Stimulated activated naive CD4-positive, alpha-beta T cell (primary cell): Measurements from ENCODE around the gene IL21.
"Not testable (repeated sequence)": the region's sequence is repeated elsewhere in the genome, so short reads cannot be mapped to it uniquely, and the experiment has no call there.

Source experiments
- DNase-seq, 6 experiments: peaks; one replicate each; lab custom pipeline; 2025; lab: John Stamatoyannopoulos, UW

IL21 gene

DNA sequence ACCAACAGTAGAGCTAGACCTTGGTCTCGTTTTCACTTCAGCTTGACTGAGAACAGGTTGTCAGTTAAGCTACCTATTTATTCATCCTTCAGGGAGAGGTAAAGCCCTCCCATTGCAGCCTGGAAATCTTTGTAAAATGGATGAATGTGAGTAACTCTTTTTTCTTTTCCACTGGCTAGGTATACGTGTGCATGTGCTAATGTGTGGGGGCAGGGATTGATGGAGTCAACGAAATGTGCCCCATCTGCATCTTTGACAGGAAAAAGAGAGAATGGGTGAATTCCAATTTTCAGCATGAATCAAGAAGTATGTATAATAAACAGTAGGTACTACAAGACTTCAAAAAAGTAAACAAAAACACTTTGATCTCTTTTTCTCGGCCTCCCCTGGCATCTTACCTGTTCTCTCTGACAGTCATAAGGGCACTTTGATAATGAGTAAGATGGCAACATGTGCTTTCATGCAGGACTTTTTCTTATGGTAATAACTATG is at the start of gene IL21:
Gene IL21 (minus strand): TSS at position 51 of the 492 bp plus-strand sequence. CDS start 55 bp downstream, outside the sequence.
- no peak for DNase-seq

DNA sequence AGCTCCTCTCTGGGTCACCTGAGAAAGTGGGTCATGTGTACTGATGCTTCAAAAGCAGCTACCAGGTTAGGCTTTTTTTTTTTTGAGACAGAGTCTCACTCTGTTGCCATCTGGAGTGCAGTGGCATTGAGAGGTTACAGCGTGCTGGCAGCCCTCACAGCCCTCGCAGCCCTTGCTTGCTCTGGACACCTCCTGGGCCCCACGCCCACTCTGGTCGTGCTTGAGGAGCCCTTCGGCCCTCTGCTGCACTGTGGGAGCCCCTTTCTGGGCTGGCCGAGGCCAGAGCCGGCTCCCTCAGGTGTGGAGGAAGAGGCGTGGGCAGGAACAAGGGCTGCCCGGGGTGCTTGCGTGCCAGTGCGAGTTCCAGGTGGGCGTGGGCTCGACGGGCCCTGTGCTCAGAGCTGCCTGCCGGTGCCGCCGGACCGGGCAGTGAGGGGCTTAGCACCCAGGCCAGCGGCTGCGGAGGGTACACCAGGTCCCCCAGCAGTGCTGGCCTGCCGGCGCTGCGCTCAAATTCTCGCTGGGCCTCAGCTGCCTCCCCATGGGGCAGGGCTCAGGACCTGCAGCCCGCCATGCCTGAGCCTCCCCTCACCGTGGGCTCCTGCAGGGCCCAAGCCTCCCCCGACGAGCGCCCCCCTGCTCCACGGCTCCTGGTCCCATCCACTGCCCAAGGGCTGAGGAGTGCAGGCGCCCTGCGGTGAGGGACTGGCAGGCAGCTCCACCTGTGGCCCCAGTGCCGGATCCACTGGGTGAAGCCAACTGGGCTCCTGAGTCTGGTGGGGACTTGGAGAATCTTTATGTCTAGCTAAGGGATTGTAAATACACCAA is 49.3 kb upstream of the IL21 start:
- DNase-seq = no peak

DNA sequence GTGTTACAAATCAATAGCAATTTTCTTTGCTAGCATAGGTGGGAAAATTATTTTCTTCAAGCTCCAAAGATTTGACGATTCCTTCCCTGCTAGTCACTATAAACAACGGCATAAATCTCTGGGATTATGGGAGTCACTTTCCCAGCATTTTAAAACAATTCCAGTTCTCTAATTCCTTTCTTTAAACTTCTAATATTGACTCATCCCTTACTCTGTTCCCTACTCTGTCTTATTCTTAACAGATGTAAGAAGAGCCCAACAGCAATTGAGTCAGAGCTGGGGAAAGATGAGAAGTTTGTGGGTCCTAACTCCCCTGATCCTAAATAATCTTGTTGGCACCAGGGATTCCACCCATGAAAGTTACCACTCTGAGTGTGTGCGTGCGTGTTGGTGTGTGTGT is 47.4 kb upstream of the IL21 start:
- no peak for DNase-seq

DNA sequence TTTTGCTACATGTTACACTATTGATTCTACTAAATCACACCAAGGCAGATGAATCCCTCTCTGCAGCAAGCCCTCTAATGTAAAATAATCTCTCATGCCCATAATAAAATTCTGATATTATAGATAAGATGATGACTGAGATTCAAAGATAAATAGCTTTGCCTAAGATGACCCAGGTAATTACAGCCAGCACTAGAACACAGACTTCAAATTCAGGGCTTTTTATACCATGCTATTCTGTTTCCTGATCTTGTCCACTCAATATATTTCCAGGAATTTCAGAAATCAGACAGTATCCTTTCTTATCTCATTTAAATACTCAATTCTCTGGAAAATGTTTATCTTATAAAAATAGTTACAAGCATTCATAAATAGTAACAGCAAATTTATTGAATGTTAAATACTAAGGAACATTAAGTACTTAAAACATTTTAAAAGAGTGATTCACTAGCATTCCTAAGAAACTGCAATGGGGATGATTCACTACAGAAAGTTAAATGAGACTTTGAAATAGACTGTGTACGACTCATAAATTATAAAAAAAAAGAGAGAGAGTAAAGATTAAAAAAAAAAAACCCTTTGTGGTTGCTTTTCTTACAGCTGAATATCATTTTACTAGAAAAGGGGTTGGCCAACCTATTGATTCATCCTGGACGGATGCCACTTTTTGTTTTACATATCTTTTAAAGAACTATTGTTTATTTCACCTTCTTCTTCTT is 45.8 kb upstream of the IL21 start:
- no peak for DNase-seq

DNA sequence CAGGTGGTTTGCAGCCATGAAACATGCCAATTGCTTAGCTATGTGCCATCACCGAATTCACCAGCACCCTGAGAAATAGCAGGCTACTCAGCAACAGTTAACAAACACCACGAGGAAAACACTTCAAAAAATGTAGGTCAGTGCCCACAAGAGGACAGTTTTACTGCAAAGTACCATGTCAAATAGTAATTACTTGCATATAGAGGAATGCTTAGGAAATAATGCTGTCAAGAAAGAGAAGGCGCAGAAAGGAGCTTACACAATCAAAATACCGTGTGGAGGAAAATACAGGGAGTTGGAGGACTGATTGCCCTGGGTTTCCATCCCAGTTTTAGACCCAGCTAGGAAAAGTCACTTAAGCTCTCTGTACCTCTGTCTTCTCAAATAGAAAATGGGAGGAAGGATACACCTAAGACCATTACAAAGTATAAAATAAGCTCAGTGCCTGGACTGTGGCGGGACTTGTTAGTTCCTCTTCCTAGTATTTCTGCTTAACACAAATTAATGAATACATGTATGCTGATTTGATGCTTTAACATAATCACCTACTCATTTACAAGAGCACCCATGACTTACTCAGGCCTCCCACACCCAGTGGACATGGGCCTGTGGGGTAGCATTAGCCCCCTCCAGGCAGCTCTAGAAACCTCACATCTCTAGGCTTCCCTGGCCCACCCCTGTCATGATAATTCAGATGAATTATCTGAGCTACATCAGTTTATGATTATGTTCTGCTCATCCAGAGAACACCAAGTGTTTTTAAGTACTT is 44.5 kb upstream of the IL21 start:
- no peak for DNase-seq

DNA sequence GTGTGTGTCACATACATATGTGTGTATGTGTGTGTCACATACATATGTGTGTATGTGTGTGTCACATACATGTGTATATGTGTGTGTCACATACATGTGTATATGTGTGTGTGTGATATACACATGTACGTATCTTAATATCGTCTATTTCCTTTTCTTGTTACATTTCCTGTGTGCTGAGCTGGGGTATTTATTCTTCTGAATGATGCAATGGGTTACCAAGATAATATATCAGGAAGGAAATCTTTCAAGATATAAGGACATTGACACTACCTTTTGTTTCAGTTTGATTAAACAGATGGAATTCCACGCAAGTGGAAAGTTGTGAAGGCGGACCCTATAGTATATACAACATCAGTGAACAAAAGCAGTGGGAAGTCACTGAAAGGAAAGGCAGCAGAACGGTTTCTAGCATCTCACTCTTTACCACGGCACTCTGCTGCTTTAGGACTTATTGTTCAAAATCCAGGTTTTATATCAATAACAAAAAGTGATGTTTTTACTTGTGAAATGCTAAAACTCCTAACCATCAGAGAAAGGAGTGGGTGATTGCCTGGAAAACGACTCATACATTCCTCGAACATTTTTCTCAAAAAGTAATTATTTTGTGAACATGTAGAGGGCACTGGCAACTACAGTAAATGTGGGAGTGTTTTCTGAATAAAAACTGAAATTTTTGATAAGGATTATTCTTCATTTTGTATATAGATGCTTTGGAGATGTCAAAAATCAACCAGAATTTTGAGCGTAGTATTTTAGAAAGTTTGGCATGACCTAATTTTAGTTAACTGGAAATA is 43.1 kb upstream of the IL21 start:
- DNase-seq = no peak

DNA sequence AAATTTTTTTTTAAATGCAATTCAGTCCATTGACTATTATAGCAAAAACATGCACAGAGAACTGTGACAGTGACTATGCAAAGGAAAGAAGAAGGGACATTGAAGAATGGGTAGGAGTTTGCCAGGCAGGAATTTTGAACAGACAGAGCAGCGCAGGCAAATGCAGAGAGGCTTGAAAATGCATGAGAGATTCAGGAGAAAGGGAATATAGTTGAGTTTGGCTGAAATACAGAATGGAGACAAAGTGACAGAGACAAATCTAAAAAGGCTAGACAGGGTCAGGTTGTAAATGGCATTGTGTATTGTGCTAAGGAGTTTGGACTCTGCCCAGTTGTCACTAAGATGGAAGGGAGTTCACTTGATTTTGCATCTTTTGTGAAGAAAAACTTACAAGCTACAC is 42.4 kb upstream of the IL21 start:
- DNase-seq = no peak

DNA sequence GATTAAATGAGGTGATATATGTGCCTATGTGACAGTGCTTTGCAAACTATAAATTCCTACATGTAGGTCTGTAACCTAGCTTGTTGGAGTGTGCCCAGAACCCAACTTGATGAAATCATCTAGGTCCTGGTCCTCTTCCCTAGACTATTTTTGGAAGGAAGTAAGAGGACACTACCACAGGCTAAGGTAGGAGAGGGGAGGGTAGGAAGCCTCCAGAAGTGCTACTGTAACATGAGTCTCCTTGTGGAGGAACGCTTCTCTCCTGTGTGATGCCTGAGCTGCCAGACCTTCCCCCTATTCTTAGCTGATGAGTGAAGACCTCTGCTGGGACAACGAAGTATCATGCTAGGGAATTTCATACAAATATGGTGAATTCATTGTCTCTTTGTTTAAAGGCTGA is 41.8 kb upstream of the IL21 start:
- DNase-seq = no peak

DNA sequence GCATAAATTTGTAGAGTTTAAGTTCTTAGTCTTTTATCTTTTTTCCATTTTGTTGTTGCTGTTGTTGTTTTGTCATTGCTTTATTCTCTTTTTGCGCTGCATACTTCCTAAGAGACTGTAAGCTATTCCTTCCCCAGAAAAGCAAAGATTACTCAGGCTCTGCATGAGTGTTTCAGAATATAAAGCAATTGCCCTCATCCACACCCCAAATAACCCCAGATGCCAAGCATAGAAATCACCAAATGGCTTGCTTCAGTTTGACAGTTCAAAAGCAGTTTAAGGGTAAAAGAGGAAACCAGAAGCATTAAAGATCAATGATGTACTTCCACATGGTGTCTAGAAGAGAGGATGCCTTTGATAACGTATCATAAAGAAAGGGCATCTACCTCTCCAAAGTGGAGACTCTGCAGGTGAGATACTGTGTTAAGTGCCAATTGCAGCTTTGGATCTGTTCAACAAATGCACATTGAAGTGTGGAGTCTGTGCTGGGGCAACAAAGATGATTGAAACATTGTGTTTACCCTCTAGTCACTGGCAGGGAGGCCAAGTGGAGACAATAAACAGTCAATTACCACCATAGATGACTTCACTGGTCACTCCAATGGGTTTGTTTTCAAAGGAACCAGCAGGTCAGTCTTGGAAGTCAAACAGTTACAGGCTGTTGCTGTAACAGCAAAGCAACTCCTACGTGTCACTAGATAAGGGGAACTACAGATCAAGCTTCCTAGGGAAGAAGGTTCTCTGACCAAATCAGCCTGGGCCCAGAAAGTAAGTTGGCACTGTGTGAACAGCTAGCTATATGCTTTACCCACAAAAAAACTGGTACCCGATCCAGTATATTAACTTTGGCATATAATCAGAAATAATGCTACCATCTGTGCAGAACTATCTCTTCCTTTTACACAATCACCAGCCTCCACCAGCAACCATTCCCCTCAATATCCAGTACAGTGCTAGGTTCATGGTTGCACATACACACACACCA is 40.6 kb upstream of the IL21 start:
- DNase-seq = peak in 1 of 6 experiments; percentile 11

DNA sequence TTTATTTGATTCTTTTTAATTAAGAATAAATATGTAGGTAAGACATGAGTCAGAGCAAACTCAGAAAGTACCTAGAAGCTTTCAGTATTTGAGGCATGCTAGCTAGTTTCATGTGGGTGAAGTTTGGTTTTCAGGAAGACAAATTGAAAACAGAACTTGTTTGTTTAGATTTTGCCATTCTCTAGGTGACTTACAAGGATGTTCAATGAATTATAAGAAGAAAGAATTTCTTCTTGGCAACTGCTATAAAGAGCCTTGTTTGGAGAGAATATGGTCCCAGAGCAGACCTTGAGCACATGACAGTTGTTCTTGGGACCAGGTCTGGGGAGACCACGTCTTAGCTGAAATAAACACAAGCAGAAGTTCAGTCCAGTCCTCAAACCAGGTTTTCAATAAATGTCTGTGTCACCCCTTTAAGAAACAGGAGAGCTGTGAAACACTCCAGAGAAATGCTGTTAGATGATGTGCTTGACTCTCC is 38.0 kb upstream of the IL21 start:
- DNase-seq = no peak

DNA sequence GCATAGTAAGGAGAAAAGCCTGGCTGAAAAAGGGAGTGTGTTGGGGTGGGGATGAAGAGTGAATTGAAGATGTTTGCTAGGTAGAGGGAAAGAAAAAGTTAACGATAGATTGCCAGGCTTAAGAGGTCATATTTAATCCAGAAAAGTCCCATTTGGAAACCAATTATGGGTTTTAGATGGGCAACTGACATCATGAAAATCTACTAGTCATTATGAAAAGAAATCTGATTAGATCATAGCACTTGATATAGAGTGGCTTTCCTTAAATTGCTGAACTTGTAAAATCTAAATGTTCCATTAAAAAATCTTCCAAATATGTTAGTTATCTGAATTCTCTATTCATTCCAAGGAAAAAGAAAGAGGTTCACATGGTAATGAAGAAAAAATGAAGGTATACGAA is 37.5 kb upstream of the IL21 start:
- DNase-seq = no peak

DNA sequence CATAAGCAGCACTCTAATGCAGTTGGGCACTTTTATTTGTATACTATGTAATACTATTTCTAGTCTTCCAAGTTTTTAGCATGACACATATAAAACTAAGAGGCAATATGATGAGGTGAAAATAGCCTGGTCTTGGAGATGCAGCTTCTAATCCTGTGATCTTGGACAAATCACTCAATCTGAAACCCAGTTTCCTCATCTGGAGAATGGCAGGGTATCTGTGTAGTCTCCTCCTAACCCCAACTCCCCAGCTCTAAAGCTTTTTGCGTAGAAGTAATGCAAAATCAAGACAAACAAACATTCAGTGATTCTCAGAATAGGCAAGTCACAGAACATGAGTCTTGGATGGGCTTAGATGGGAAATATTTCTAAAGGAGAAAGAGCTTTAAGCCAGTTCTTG is 36.7 kb upstream of the IL21 start:
- DNase-seq = no peak

DNA sequence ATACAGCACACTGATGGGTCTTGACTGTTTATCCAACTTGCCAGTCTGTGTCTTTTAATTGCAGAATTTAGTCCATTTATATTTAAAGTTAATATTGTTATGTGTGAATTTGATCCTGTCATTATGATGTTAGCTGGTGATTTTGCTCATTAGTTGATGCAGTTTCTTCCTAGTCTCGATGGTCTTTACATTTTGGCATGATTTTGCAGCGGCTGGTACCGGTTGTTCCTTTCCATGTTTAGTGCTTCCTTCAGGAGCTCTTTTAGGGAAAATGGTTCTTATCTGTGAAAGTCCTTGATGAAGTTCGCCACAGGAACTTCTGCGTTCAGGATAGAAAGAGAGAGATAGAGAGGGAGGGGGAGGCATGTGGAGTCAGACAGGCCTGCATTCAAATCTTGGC is 35.7 kb upstream of the IL21 start:
- DNase-seq = not testable (repeated sequence)

DNA sequence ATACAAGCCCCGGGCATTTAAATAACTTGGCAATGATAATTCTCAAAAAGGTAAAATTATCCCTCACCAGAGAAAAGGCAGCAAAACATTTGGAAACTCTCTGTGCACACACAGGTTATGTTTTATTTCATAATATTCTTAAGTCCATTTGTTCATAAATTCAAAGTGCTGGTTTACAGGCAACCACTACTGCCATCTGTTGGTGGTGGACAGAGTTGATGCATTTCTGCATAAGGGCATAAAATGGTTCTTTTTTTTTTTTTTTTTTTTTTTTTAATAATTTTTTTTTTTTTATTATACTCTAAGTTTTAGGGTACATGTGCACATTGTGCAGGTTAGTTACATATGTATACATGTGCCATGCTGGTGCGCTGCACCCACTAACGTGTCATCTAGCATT is 31.5 kb upstream of the IL21 start:
- DNase-seq = peak in 4 of 6 experiments; percentile 7 to 33 (median 10)

DNA sequence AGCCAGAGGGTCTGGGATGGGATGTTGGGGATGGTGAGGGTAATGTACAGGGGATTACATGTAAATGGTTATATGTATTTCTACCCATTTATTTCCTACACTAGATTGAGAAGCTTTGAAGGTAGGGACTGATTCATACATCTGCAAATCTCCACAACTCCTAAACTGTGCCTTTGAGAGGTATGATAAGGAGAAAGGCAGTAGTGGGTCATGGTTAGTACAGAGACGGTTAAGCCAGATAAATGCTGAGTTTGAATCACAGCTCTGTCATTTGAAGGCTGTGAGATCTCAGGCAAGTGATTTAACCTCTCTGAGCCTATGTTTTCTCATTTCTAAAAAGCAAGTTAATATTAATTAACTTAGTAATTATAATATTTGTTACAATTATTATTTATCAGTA is 29.3 kb upstream of the IL21 start:
- no peak for DNase-seq

DNA sequence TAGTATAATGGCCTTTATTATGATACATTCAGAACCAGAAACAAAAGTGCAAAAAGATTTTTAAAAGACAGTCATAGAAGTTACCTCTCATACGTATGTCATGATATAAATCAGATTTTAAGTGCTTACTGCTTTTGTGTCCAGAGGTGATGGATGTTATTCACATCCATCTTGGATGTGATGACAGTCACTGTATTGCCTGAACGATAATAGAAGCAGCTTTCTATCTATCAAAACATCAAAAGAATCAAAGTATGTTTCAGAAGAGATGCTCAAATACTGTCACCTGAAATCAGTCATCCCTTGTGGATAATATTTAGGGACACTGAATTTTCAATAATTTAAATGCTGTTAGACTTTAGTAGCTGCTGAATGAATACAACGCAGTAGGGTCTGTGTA is 26.8 kb upstream of the IL21 start:
- DNase-seq = no peak

DNA sequence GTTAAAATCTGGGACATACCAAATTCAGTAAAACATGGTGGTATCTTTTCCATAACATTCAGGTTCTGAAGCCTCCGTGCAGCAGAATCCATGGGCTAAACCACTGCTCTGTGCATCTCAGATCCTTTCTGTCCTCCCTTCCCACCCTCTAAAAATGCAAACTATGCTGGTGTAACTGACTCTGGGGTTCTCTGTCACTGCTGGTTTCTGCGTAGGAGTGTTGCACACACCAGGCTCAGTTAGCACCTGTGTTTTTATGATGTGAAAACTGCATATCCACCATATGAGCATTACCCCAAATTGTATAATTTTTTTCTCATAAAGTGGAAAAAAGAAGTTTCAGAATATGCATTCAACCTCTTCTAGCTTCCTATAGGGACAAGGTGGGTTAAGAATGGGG is 22.4 kb upstream of the IL21 start:
- DNase-seq = no peak

DNA sequence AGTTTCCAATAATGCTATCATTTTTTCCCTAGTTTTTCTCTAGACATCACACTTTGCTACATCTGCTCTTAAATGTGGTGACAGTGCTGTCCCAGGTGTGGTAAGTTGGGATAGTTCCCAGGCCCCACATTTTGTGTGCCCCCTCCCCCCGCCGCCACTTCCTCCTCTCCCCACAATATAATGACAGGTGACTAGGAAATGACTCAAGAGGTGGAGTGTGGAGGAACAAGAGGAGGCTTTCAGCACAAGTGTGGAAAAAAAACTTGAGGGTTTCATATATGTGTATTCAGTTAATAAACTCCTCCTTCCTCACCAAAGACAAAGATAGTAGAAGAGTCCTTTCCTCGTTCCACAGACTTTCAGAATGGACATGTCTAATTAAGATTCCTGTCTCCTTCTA is 18.3 kb upstream of the IL21 start:
- DNase-seq = no peak

DNA sequence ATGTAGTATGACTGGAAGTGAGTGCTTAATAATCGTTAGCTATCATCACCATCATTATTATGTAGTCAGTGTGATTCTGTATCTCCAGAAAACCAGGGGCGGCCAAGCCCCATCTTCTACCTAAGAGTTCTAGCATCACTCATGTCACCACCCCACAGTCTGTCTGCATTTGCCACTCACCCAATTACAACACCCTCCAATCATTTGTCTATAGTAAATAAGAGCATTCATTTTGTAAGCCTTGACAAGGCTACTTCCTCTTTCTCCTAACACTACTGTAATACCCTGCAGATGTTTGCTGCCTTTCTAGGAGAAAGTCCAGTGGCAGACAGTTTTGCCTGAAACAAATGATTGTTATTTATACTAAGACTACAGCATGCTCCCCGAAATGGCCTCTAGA is 15.8 kb upstream of the IL21 start:
- no peak for DNase-seq

DNA sequence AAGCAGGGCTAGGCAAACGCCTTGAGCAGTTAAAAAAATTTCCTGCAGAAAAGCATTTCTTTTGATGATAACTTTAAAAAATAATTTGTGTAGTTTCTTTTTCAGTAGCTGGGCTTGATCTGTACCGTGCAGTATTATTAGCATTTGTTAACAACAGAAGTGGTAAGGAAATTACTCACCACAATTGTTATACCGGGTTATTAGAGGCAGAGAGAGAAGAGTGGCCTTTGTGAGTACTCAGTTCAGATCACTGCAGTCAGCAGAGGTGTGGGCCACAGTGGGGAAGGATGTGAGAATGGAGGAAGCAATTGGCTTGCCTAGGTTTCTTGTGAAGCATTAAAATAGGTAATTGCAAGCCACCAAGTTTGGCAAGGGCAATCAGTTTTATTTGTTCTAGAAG is 14.3 kb upstream of the IL21 start:
- no peak for DNase-seq
